Measurements from ENCODE around the gene SMCO2.

DNA sequence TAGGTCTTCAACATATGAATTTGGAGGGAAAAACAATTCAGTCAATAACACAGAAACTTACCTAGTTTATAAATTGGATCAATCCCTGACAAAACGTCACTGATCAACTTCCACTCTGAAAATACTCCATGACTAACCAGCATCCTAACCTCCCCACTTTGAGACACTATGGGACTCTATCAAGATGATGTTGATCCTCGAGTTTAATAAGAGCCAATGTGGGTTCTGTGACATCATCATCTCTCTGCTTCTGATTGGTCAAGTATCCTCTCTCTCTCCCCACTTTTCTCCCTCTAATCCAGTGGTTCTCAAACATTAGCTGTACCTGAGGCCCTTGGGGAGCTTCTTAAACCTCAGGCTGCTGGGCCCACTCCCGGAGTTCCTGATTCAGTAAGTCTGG is at the start of gene SMCO2:
- TF ChIP-seq, protein P1, sequence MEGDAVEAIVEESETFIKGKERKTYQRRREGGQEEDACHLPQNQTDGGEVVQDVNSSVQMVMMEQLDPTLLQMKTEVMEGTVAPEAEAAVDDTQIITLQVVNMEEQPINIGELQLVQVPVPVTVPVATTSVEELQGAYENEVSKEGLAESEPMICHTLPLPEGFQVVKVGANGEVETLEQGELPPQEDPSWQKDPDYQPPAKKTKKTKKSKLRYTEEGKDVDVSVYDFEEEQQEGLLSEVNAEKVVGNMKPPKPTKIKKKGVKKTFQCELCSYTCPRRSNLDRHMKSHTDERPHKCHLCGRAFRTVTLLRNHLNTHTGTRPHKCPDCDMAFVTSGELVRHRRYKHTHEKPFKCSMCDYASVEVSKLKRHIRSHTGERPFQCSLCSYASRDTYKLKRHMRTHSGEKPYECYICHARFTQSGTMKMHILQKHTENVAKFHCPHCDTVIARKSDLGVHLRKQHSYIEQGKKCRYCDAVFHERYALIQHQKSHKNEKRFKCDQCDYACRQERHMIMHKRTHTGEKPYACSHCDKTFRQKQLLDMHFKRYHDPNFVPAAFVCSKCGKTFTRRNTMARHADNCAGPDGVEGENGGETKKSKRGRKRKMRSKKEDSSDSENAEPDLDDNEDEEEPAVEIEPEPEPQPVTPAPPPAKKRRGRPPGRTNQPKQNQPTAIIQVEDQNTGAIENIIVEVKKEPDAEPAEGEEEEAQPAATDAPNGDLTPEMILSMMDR (IDR thresholded peaks at IDR 0.05), result no peak
- no peak for TF ChIP-seq POLR2A (IDR thresholded peaks at IDR 0.05)

All from adrenal gland (tissue), 5 donors.